HepG2 (cell line): ENCODE measurements around the gene AADAT.

Experiments
- ARNTL ChIP-seq: sonication (generic); formaldehyde crosslinking; IDR thresholded peaks from 2 replicates; pipeline ENCODE4 v1.4.0; 2020; ENCODE audit warnings: mild to moderate bottlenecking, missing genetic modification reagents
- DMAP1 ChIP-seq: IDR thresholded peaks from 2 replicates; pipeline ENCODE4 v1.6.1; 2016
- EP300 ChIP-seq, 3 experiments: sonication (generic) in 1 of 3; formaldehyde crosslinking in 1 of 3; IDR thresholded peaks; 2 replicates each; pipeline versions ENCODE4 v1.5.1 to v1.6.1; 2011 to 2020; ENCODE audit warnings: low read depth in 2 of 3, low read length in 2 of 3, borderline replicate concordance in 1 of 3, improper control_type of control experiment in 1 of 3, mild to moderate bottlenecking in 1 of 3, missing genetic modification reagents in 1 of 3, moderate library complexity in 1 of 3
- GABPA ChIP-seq, 2 experiments: IDR thresholded peaks; 2 replicates each; pipeline ENCODE4 v1.6.1; 2011 to 2016; ENCODE audit warnings: low read depth in 2 of 2, low read length in 1 of 2, missing biosample characterization in 1 of 2, missing genetic modification characterization in 1 of 2
- NR2C2 ChIP-seq: sonication (generic); formaldehyde crosslinking; IDR thresholded peaks from 2 replicates; pipeline ENCODE4 v1.4.0; 2020; ENCODE audit warnings: missing genetic modification reagents, mild to moderate bottlenecking, moderate library complexity, borderline replicate concordance
- POLR2AphosphoS5 ChIP-seq: IDR thresholded peaks from 2 replicates; pipeline ENCODE4 v1.6.1; 2012; ENCODE audit warnings: low read depth, low read length
- SP1 ChIP-seq, 2 experiments: fragments of 450-650 bp in 1 of 2; sonication (generic) in 1 of 2; formaldehyde crosslinking in 1 of 2; IDR thresholded peaks; 2 replicates each; pipeline versions ENCODE4 v1.4.0 to v1.6.1; 2016 to 2020; ENCODE audit warnings: missing genetic modification reagents in 1 of 2
- ZHX1 ChIP-seq: sonication (generic); formaldehyde crosslinking; IDR thresholded peaks from 2 replicates; pipeline ENCODE4 v1.8.1; 2022; ENCODE audit warnings: low read depth, mild to moderate bottlenecking, missing genetic modification reagents
- ZNF550 ChIP-seq: sonication (generic); formaldehyde crosslinking; IDR thresholded peaks from 2 replicates; pipeline ENCODE4 v1.4.0; 2020; ENCODE audit warnings: mild to moderate bottlenecking, missing genetic modification reagents, borderline replicate concordance
- TF ChIP-seq, protein P1 (sequence below): sonication (generic); formaldehyde crosslinking; IDR thresholded peaks from 2 replicates; pipeline ENCODE4 v1.5.0; 2020; ENCODE audit warnings: mild to moderate bottlenecking, missing genetic modification reagents, borderline replicate concordance
- TF ChIP-seq, protein P2 (sequence below): sonication (generic); formaldehyde crosslinking; IDR thresholded peaks from 2 replicates; pipeline ENCODE4 v1.5.0; 2020; ENCODE audit warnings: mild to moderate bottlenecking, missing genetic modification reagents, moderate library complexity
- TF ChIP-seq, protein P3 (sequence below): sonication (generic); formaldehyde crosslinking; IDR thresholded peaks from 2 replicates; pipeline ENCODE4 v1.4.0; 2020; ENCODE audit warnings: missing genetic modification reagents, mild to moderate bottlenecking, borderline replicate concordance

DNA sequence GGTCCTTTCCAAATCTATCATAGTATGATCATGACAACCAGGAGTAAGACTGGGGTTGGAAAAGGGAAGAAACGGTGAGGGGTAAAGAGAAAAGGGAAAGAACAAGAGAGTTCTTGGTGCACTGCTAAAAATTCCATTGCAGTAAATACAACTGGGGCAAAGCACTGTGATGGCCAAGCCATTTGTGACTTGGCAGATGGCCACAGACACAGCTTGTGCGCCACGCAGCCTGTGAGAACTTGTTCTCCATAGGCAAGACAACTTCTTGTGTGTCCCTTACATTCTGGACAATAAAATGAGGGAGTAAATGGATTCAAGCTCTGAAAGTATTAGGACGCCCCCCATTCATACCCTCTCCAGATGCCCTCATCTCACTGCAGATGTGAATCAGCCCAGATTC lies 74.5 kb downstream of the AADAT start:
- TF ChIP-seq, protein P1, sequence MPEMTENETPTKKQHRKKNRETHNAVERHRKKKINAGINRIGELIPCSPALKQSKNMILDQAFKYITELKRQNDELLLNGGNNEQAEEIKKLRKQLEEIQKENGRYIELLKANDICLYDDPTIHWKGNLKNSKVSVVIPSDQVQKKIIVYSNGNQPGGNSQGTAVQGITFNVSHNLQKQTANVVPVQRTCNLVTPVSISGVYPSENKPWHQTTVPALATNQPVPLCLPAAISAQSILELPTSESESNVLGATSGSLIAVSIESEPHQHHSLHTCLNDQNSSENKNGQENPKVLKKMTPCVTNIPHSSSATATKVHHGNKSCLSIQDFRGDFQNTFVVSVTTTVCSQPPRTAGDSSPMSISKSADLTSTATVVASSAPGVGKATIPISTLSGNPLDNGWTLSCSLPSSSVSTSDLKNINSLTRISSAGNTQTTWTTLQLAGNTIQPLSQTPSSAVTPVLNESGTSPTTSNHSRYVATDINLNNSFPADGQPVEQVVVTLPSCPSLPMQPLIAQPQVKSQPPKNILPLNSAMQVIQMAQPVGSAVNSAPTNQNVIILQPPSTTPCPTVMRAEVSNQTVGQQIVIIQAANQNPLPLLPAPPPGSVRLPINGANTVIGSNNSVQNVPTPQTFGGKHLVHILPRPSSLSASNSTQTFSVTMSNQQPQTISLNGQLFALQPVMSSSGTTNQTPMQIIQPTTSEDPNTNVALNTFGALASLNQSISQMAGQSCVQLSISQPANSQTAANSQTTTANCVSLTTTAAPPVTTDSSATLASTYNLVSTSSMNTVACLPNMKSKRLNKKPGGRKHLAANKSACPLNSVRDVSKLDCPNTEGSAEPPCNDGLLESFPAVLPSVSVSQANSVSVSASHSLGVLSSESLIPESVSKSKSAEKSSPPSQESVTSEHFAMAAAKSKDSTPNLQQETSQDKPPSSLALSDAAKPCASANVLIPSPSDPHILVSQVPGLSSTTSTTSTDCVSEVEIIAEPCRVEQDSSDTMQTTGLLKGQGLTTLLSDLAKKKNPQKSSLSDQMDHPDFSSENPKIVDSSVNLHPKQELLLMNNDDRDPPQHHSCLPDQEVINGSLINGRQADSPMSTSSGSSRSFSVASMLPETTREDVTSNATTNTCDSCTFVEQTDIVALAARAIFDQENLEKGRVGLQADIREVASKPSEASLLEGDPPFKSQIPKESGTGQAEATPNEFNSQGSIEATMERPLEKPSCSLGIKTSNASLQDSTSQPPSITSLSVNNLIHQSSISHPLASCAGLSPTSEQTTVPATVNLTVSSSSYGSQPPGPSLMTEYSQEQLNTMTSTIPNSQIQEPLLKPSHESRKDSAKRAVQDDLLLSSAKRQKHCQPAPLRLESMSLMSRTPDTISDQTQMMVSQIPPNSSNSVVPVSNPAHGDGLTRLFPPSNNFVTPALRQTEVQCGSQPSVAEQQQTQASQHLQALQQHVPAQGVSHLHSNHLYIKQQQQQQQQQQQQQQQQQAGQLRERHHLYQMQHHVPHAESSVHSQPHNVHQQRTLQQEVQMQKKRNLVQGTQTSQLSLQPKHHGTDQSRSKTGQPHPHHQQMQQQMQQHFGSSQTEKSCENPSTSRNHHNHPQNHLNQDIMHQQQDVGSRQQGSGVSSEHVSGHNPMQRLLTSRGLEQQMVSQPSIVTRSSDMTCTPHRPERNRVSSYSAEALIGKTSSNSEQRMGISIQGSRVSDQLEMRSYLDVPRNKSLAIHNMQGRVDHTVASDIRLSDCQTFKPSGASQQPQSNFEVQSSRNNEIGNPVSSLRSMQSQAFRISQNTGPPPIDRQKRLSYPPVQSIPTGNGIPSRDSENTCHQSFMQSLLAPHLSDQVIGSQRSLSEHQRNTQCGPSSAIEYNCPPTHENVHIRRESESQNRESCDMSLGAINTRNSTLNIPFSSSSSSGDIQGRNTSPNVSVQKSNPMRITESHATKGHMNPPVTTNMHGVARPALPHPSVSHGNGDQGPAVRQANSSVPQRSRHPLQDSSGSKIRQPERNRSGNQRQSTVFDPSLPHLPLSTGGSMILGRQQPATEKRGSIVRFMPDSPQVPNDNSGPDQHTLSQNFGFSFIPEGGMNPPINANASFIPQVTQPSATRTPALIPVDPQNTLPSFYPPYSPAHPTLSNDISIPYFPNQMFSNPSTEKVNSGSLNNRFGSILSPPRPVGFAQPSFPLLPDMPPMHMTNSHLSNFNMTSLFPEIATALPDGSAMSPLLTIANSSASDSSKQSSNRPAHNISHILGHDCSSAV (CRISPR knock-in tag) = no peak
- TF ChIP-seq POLR2AphosphoS5 (no peak), ZNF550 (CRISPR knock-in tag) (no peak), NR2C2 (CRISPR knock-in tag) (no peak), DMAP1 (CRISPR knock-in tag) (no peak), SP1 (IDR thresholded peaks at IDR 0.05) (no peak), SP1 (CRISPR knock-in tag; IDR thresholded peaks at IDR 0.05) (no peak), ZHX1 (CRISPR knock-in tag) (no peak), ARNTL (CRISPR knock-in tag) (no peak), EP300 (IDR thresholded peaks at IDR 0.05; ENCODE audit: low read depth in 2 of 2, low read length in 2 of 2) (no peak), EP300 (CRISPR knock-in tag; IDR thresholded peaks at IDR 0.05; ENCODE audit: borderline replicate concordance) (no peak), GABPA (IDR thresholded peaks at IDR 0.05; ENCODE audit: low read depth, low read length) (no peak), GABPA (CRISPR knock-in tag; IDR thresholded peaks at IDR 0.05; ENCODE audit: low read depth) (no peak)
- TF ChIP-seq, protein P2, sequence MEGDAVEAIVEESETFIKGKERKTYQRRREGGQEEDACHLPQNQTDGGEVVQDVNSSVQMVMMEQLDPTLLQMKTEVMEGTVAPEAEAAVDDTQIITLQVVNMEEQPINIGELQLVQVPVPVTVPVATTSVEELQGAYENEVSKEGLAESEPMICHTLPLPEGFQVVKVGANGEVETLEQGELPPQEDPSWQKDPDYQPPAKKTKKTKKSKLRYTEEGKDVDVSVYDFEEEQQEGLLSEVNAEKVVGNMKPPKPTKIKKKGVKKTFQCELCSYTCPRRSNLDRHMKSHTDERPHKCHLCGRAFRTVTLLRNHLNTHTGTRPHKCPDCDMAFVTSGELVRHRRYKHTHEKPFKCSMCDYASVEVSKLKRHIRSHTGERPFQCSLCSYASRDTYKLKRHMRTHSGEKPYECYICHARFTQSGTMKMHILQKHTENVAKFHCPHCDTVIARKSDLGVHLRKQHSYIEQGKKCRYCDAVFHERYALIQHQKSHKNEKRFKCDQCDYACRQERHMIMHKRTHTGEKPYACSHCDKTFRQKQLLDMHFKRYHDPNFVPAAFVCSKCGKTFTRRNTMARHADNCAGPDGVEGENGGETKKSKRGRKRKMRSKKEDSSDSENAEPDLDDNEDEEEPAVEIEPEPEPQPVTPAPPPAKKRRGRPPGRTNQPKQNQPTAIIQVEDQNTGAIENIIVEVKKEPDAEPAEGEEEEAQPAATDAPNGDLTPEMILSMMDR (CRISPR knock-in tag) = no peak
- TF ChIP-seq, protein P3, sequence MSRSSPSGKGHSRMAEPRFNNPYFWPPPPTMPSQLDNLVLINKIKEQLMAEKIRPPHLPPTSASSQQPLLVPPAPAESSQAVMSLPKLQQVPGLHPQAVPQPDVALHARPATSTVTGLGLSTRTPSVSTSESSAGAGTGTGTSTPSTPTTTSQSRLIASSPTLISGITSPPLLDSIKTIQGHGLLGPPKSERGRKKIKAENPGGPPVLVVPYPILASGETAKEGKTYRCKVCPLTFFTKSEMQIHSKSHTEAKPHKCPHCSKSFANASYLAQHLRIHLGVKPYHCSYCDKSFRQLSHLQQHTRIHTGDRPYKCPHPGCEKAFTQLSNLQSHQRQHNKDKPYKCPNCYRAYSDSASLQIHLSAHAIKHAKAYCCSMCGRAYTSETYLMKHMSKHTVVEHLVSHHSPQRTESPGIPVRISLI (CRISPR knock-in tag) = no peak
